GM19025 (cell line): ENCODE data around the gene SPAG5.

Source experiments
- ATAC-seq: cut with Tn5 transposase; IDR thresholded peaks from one replicate; pipeline ENCODE4 v1.9.1; 2021; ENCODE audit warnings: mild to moderate bottlenecking, low read depth, moderate library complexity; ENCODE audit not compliant: unreplicated experiment

SPAG5 gene

DNA sequence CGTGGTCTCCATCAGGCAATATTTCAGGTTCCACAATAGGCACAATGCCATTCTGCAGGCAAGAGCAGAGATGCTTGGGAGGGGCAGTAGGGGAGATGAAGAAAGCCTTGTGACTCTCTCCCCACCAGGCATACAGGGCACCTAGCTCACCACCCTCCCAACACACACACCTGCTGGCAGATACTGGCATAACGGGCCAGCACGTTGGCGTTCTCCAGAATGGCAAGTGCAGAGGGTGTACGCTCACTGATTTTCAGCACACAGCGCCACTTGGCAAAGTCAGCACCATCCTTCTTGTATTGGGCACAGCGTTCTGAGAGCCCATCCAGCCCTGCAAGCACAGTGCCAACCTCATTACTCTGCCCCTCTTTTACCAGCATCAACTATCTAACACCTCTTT is 24.3 kb downstream of the SPAG5 start:
- no peak for ATAC-seq

DNA sequence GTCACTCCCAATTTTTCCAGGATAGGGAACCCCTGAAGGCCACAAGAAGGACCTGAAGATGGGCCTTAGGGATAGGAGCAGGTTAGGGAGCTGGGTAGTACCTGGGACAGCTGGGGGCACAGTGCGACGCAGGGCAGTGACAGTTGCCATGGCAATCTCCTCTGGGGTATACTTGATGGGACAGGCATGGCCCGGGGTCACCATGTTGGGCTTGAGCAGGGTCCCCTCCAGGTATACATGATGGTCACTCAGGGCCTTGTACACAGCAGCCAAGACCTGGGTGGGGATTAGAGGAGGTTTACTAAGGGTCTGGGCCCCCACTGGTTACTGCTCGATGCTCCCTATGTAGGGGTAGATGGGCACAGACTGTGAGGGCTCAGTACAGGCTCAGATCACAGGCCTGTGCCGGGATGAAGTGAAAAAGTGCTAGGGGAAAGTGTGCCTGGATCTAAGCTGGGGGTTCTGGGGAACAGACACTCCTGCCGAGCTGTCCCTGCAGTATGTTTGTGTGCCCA is 24.8 kb downstream of the SPAG5 start:
- ATAC-seq, result no peak

DNA sequence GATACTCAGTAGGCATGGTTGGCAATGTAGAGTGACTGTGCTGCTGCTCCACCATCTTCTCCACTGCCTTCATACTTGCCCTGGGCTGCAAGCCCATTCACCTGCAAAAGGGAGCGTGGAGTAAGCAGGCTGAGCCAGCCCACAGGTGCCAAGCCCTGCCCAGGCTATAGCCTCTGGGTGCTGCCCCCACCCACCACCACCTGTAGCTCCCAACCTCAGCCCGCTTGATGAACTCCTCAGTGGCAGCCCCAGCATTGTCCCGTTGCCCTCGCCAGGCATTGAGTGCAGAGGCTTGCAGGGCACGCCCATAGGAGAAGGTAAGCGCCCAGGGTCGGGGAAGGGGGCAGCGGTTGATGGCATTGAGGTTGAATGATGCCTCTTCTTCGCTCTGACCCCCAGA is 25.3 kb downstream of the SPAG5 start:
- no peak for ATAC-seq

DNA sequence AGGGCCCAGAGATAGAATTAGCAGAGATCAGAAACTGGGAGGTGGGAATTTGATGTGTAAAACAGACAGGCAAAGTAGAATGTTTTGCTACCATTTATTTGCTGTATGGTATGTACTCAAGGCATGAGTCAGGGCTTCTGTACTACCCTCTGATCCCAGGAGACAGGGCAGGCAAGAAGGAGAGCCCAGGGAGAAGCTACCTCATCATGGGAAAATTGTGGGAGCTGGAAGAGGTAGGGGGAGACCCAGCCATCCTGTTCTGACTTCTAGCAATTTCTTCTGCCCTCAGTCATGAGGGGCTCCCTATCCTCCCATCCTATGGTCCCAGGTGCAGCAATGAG is 25.8 kb downstream of the SPAG5 start:
- ATAC-seq, result no peak

- ATAC-seq, result no peak
Measured at GRCh38 chr17:28572259-28573039, 26.4 kb downstream of the SPAG5 start.

DNA sequence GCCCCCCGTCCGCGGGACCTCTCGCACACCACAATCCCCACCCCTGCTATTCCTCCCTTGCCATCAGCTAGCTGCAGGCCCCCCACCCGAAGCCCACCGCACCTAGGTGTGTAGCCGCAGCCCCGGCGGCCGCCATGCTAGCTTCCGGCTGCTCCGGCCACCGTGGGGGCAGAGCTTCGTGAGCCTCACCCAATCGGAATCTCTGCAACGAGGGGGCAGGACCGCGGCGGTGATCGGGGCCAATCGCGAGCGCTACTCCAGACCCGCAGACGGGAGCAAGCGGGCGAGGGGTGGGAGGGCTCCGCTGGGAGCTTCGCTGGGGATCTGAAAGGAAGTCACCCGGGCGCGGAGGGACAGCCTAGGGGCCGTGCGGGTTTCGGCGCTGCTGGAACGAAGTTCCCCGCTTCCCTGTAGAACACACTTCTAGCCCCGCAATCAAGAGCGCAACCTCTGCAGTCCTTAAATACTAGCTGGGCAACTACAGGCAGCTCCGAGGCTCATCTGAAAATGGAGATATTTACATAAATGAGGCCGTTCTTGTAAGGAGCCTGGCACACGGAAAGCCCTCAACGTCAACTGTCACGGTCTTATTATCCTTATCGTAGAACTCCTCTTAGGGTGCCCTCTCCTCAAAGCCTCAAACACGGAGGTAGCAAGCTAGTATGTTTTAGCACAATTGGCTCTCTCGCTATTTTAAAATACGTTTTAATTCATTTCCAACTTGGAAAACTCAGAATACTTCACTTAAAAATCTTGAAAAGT is 27.3 kb downstream of the SPAG5 start, which contains the start of gene PIGS:
Gene PIGS, minus strand, starts transcription at position 164 of the 762 bp plus-strand sequence. Its CDS starts 28 bp downstream, at position 136.
- peak; percentile 92 for ATAC-seq

DNA sequence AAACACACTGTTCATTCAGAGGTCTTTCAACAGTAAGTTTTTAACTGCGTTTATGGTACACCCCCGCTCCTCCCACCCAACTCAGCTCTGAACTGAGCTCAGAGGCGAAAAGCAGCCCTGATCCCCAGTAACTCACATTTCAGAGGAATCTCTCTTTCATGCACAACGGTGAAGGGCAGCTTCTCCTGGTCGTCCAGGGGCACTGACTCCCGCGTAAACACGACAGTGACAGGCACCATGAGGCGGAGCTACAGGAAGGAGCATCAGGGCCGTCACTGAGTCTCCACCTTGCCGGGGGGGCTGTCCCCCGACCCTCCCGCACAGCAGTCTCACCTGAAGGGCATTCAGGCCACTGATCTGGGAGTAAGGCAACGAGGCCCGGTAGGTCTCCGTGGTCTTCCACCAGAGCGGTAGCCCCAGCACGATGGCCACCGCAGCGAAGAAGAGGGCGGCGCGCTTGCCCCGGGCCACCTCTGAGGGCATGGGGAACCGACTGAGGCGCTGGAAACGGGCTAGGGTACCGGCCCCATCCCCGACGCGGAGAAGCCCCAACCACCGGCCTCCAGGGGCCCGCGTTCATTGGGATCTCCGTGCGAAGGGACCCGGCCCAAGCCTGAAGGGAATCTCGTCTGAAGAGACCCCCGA is 28.0 kb downstream of the SPAG5 start:
- ATAC-seq, result peak; percentile 11

GRCh38 chr17:28569446-28569845 is 29.4 kb downstream of the SPAG5 start:
- no peak for ATAC-seq

DNA sequence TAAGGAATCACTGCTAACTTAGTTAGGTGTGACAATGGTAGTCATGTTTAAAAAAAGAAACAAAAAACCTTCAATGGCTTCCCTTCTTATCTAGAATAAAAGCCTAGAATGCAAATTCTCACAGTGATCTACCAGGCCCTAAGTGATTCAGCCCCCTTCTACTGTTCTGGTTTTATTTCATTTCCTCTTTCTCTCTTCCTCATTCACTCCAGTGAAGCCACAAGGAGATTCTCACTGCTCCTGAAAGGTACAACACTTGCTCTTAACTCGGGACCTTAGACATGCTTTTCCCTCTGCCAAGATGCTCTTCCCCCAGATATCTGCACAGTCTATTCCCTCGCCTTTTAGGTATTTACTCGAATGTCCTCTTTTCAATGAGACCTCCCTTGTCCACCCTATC is 31.2 kb downstream of the SPAG5 start:
- ATAC-seq, result no peak

DNA sequence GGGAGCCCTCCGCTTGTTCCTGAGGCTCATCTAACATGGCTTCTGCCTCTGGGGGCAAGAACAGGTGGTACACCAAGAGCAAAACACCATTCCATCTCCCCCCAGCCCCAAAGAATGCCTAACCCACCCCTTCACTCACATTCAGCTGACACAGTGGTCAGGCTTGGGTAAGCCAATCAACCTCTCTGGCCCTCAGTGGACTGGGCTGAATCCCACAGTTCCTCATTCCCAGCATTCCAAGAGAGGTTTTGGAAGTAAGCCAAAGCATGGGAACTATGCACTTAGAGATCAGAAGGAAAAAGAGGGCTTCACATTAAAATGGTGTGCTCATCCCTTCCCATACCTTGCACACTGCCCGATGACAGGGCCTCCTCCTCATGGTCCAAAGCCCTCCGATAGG is 35.4 kb downstream of the SPAG5 start:
- no peak for ATAC-seq

- ATAC-seq, result no peak
Measured at GRCh38 chr17:28555022-28555421, 43.8 kb downstream of the SPAG5 start.

GRCh38 chr17:28554565-28554964 is 44.3 kb downstream of the SPAG5 start:
- no peak for ATAC-seq

DNA sequence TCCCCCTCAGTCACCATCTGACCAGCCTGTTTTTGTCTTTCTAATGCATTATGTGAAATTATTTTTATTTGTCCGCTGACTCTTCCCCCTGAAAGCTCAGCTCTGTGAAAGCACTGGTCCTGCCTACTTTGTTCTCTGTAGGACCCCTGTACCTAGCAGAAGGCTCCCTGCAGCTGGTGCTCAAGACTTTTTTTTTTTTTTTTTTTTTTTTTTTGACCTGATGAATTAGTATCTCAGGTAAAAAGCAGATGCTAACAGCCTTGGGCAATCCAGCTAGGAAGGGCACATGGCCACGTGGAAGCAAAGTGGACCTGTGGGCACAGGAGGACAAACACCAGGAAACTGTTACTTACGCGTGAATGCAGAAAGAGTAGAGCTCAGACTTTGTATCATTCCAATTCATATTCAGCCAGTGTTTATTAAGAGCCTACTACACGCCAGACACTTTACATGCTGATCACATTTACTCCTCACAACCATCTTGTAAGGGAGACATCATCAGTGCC is 45.8 kb downstream of the SPAG5 start:
- ATAC-seq, result no peak

DNA sequence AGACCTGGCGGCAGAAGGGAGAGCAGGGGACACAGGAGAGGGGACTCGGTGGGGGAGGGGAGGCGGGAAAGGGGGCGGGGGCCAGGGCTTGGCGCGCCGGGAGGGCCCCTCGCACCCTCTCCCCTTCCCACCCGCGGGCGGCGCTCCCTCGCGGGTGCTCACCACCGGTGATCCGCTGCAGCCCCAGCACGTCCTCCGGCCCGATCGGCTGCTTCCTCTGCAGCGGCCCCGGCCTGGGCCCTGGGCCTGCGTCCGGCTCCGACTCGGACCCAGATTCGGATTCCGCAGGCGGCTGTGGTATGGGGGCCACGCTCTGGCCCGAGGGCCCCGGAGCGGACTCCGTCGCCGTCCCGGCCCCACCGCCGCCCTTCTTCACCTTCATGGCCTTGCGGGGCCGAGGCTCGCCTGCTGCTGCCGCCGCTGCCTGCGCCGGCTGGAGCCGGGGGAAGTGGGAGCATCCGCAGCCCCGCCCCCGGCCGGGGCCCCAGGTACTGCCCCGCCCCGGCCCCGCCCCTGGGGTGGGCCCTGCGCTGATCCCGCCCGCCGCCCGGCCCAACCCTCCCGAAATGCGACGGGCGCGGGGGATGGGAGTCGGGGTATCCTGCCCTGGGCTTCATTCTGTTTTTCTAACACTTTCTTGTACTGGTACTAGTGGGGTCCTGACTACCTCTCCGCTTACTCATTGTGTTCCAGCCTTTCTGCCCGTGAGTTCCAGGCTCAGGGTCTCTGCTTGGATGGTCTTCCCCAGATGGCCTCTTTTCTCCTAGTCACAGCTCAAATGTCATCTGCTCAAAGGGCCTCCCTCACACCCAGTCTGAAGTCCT is 46.4 kb downstream of the SPAG5 start, which contains the start of gene UNC119:
Gene UNC119, minus strand, starts transcription at position 449 of the 824 bp plus-strand sequence. Its CDS starts 67 bp downstream, at position 382.
- ATAC-seq, result peak; percentile 62

GRCh38 chr17:28551421-28552175 is 47.2 kb downstream of the SPAG5 start:
- no peak for ATAC-seq

DNA sequence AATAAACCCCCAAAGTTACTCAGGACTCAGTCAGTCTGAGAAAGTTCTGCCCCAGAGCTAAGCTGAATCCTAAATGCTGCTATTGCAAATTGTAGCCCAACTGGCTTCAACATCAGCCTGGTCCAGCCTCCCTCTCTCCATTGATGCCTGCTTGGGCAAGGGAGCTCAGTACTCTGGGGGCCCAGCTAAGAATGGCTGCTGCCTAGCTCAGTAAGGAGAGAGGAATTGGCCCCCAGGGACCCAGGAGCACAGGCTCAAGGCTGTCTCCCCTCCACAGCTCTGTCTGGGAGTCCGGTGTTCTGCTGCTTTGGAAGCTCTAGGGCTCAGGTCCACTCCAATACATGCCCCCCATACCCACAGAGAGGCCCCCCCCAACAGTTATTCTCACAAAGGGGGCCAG is 48.0 kb downstream of the SPAG5 start:
- no peak for ATAC-seq

DNA sequence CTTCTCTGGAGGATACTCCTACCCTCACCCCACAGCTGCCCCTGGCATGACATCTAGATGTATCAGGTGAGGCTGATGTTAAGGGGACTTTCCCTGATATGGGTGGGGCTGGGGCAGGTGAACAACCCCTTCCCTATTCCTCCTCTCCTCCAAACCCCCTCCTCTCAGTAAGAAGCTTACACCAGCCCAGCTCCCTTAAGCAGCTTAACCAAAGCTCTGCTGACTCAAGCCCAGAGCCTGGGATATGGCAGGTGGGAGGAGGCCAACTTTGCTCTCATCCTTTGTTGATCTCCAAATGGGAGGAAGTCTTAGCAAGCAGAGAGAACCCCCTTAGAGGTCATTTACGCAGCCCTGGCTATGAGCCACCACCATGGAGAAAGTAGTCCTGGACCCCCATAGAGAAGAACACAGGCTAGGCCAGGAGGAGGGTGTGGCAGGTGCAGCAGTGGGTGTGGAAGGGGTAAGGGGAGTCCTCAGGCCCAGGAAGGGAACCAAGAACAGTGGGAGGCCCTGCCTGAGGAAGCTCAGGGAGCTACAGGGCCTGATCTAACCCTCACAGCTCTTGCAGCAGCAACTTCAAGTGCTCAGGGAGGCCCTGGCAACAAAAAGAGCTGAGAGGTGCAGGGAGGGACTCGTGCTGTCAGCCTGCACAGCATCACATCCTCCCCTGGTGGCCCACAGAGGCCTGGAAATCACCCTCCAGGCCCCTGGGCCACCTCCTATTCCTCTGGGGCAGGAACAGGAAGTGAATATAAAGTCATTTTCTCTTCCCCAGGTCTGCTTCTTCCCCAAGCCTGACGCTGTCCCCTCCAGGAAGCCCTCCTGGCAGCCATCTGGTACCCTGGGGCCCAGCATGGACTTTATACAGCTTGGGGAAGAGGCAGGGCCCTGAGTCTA is 49.3 kb downstream of the SPAG5 start:
- peak; percentile 28 for ATAC-seq

- no peak for ATAC-seq
Measured at GRCh38 chr17:28548417-28549130, 50.3 kb downstream of the SPAG5 start.
